HUES48 (cell line): Measurements from ENCODE around the gene SEPTIN12.

Source experiments
- H3K27ac ChIP-seq: one replicate; pipeline ENCODE4 v1.7.0; 2013; ENCODE audit warnings: low read depth, low read length, inconsistent platforms
- H3K27me3 ChIP-seq: 2 replicates; pipeline ENCODE4 v1.6.1; 2013; ENCODE audit warnings: mild to moderate bottlenecking, low read length; ENCODE audit not compliant: control insufficient read depth, insufficient read depth
- H3K36me3 ChIP-seq: 2 replicates; pipeline ENCODE4 v1.6.1; 2013; ENCODE audit warnings: low read length; ENCODE audit not compliant: control insufficient read depth, insufficient read depth
- H3K4me1 ChIP-seq: 2 replicates; pipeline ENCODE4 v1.6.1; 2013; ENCODE audit warnings: mild to moderate bottlenecking, low read length; ENCODE audit not compliant: control insufficient read depth, insufficient read depth
- H3K4me3 ChIP-seq: 2 replicates; pipeline ENCODE4 v1.5.1; 2013; ENCODE audit warnings: mild to moderate bottlenecking, low read depth, low read length
- H3K9ac ChIP-seq: 2 replicates; pipeline ENCODE4 v1.6.1; 2013; ENCODE audit warnings: mild to moderate bottlenecking, low read depth, low read length, moderate library complexity
- H3K9me3 ChIP-seq: 2 replicates; pipeline ENCODE4 v1.6.1; 2013; ENCODE audit warnings: low read length; ENCODE audit not compliant: control insufficient read depth, insufficient read depth

SEPTIN12 gene

GRCh38 chr16:4820652-4821051 lies 32.5 kb upstream of the SEPTIN12 start:
- H3K9ac ChIP-seq = no peak overlapping the region
- no peaks in the 10 kb centered on the region for H3K27me3 ChIP-seq
- H3K9me3 ChIP-seq = no peaks in the 10 kb centered on the region
- H3K36me3 ChIP-seq = peaks cover 83% of the 10 kb centered on the region
- no peak overlapping the region for H3K27ac ChIP-seq
- no peak overlapping the region for H3K4me3 ChIP-seq
- no peaks in the 10 kb centered on the region for H3K4me1 ChIP-seq

- H3K27me3 ChIP-seq = no peaks in the 10 kb centered on the region
- H3K4me1 ChIP-seq = no peaks in the 10 kb centered on the region
- peaks cover 78% of the 10 kb centered on the region for H3K36me3 ChIP-seq
- no peaks in the 10 kb centered on the region for H3K9me3 ChIP-seq
- H3K9ac ChIP-seq = no peak overlapping the region
- H3K4me3 ChIP-seq = no peak overlapping the region
- no peak overlapping the region for H3K27ac ChIP-seq
Measured at GRCh38 chr16:4814542-4815173, 26.5 kb upstream of the SEPTIN12 start.

DNA sequence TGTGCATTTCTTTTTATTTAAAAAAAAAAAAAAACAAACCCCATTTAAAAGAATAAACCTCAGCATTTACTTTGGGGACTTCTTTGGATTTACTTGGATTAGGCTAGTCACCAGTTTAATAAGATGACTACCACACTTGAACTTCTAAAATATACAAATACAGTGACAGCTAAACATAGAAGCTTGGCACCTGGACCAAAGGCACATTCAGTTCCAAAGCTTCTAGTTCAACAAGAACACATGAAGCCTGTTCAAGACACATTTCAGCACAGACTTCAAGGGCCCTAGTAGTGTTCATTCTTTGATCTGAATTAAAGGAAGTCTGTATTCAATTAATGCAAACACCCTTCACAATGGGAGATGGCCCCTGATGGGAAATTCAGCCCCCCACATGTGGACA lies 25.9 kb upstream of the SEPTIN12 start:
- no peaks in the 10 kb centered on the region for H3K9me3 ChIP-seq
- H3K36me3 ChIP-seq = peaks cover 76% of the 10 kb centered on the region

GRCh38 chr16:4813251-4814003 lies 25.3 kb upstream of the SEPTIN12 start:
- Histone ChIP-seq H3K27me3 (no peaks in the 10 kb centered on the region), H3K9ac (no peak overlapping the region), H3K9me3 (no peaks in the 10 kb centered on the region), H3K27ac (no peak overlapping the region), H3K4me1 (no peaks in the 10 kb centered on the region), H3K4me3 (no peak overlapping the region), H3K36me3 (peaks cover 76% of the 10 kb centered on the region)

More for the DNA sequence above, 25.9 kb upstream of the SEPTIN12 start:
- no peak overlapping the region for H3K4me3 ChIP-seq
- H3K27ac ChIP-seq = no peak overlapping the region
- no peaks in the 10 kb centered on the region for H3K27me3 ChIP-seq
- no peaks in the 10 kb centered on the region for H3K4me1 ChIP-seq
- no peak overlapping the region for H3K9ac ChIP-seq

DNA sequence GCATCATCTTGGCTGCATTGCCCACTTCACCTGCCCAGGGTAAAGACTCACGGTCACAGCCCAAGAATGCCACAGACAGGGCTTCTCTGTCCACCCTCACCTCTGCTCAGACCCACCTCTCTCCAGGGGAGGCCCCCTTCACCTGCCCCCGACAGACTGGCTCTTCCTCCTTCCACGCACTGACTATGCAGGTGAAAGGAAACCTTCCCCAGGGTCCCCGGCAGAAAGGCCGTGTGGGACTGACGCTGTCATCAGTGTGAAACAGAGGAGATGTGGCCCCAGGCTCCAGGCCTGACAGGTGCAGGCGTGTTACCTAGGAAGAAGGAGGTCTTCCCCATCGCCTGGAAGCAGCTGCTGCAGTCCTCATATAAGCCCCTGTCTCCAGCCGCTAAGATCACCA lies 23.6 kb upstream of the SEPTIN12 start:
- Histone ChIP-seq H3K27me3 (no peaks in the 10 kb centered on the region), H3K36me3 (peaks cover 79% of the 10 kb centered on the region), H3K9ac (no peak overlapping the region), H3K9me3 (no peaks in the 10 kb centered on the region), H3K4me3 (no peak overlapping the region), H3K27ac (no peak overlapping the region), H3K4me1 (no peaks in the 10 kb centered on the region)

DNA sequence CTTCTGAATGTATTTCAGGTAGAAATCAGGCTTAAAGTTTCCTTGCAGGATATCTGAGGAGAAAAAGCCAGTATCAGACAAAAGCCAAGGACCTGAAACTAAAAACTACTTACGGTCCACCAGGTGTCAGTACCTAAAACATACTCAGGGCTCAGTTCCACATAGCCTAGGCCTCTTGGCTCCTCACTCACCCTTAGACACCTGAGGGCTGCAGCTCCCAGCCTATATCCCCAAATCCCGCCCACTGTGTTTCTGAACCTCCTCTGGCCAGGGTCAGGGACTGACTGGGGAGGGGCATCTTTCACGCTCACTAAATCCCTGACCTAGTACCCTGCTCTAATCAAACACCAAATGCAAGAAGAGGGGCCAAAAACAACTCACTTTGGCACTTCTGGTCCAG lies 23.1 kb upstream of the SEPTIN12 start:
- Histone ChIP-seq H3K9ac (no peak overlapping the region), H3K27me3 (no peaks in the 10 kb centered on the region), H3K9me3 (no peaks in the 10 kb centered on the region), H3K36me3 (peaks cover 81% of the 10 kb centered on the region), H3K4me3 (no peak overlapping the region), H3K27ac (no peak overlapping the region), H3K4me1 (no peaks in the 10 kb centered on the region)

DNA sequence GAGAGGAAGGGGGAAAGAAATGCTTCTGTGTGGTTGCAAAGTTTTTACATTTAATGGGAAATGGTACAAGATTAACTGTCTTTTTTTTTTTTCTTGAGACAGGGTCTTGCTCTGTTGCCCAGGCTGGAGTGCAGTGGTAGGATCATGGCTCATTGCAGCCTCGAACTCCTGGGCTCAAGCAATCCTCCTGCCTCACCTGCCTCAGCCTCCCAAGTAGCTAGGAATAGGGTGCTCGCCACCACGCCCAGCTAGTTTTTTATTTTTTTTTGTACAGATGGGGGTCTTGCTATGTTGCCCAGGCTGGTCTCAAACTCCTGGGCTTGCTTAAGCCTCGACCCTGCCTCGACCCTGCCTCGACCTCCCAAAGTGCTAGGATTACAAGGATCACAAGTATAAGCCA lies 18.1 kb upstream of the SEPTIN12 start:
- Histone ChIP-seq H3K9me3 (no peaks in the 10 kb centered on the region), H3K9ac (no peak overlapping the region), H3K4me1 (peaks cover 13% of the 10 kb centered on the region; the same call in 1 of the 2 replicates), H3K27ac (no peak overlapping the region), H3K36me3 (peaks cover 62% of the 10 kb centered on the region), H3K4me3 (no peak overlapping the region), H3K27me3 (no peaks in the 10 kb centered on the region)

- Histone ChIP-seq H3K27ac (no peak overlapping the region), H3K27me3 (no peaks in the 10 kb centered on the region), H3K4me3 (no peak overlapping the region), H3K4me1 (peaks cover 17% of the 10 kb centered on the region; the same call in 1 of the 2 replicates), H3K9me3 (no peaks in the 10 kb centered on the region), H3K36me3 (peaks cover 57% of the 10 kb centered on the region), H3K9ac (no peak overlapping the region)
Measured at GRCh38 chr16:4805231-4805630, 17.1 kb upstream of the SEPTIN12 start.

- peak overlapping the region; percentile 27 for H3K27ac ChIP-seq
- H3K36me3 ChIP-seq = peaks cover 56% of the 10 kb centered on the region
- H3K27me3 ChIP-seq = no peaks in the 10 kb centered on the region
- H3K4me3 ChIP-seq = no peak overlapping the region
- peaks cover 17% of the 10 kb centered on the region; the same call in 1 of the 2 replicates for H3K4me1 ChIP-seq
- H3K9ac ChIP-seq = no peak overlapping the region
- no peaks in the 10 kb centered on the region for H3K9me3 ChIP-seq
Measured at GRCh38 chr16:4803898-4804762, 16.0 kb upstream of the SEPTIN12 start.

DNA sequence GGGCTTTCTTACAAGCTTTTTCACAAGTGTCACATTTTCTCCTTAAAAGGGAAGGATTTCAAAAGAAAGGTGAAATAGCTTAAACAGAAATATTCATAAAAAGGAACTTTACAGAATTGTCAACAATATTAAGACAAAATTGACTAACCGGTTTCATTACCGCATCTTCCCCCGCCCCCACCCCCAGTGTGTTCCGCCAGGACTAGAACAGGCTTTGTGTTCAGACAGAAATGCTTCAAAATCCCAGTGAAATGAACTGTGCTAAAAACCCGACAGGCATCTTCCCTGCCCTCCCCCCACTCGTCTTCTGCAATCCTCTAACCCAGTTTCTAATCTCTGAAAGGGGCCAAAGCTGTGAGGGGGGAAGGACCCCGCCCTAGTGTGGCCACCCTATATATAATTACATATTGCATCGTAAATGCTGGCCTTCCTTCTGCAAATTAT lies 15.3 kb upstream of the SEPTIN12 start:
- Histone ChIP-seq H3K36me3 (peaks cover 56% of the 10 kb centered on the region), H3K27ac (peak overlapping the region; percentile 95), H3K9ac (no peak overlapping the region), H3K4me3 (peak overlapping the region; percentile 76), H3K27me3 (no peaks in the 10 kb centered on the region), H3K4me1 (peaks cover 17% of the 10 kb centered on the region; the same call in 1 of the 2 replicates), H3K9me3 (no peaks in the 10 kb centered on the region)
